IPS-18a (cell line): ENCODE measurements around the gene SFT2D1.

Experiments
- H3K27ac ChIP-seq: one replicate; pipeline ENCODE4 v1.5.1; 2013; ENCODE audit warnings: low read length
- H3K27me3 ChIP-seq: one replicate; pipeline ENCODE4 v1.6.1; 2013; ENCODE audit warnings: mild to moderate bottlenecking, low read length; ENCODE audit not compliant: control insufficient read depth, insufficient read depth
- H3K36me3 ChIP-seq: one replicate; pipeline ENCODE4 v1.6.1; 2013; ENCODE audit warnings: low read depth, low read length; ENCODE audit not compliant: control insufficient read depth
- H3K4me1 ChIP-seq: one replicate; pipeline ENCODE4 v1.6.1; 2013; ENCODE audit warnings: low read depth, low read length; ENCODE audit not compliant: control insufficient read depth
- H3K4me3 ChIP-seq: one replicate; pipeline ENCODE4 v1.5.1; 2013; ENCODE audit warnings: low read length
- H3K9ac ChIP-seq: one replicate; pipeline ENCODE4 v1.6.1; 2013; ENCODE audit warnings: mild to moderate bottlenecking, low read length, moderate library complexity
- H3K9me3 ChIP-seq: one replicate; pipeline ENCODE4 v1.6.1; 2013; ENCODE audit warnings: low read depth, low read length; ENCODE audit not compliant: control insufficient read depth

SFT2D1 gene

GRCh38 chr6:166312832-166313231 lies 29.5 kb downstream of the SFT2D1 start:
- H3K36me3 ChIP-seq: no peaks in the 10 kb centered on the region
- H3K9me3 ChIP-seq: no peaks in the 10 kb centered on the region
- no peak overlapping the region for H3K9ac ChIP-seq
- H3K4me1 ChIP-seq: peaks cover 6% of the 10 kb centered on the region
- H3K27me3 ChIP-seq: peaks cover 31% of the 10 kb centered on the region
- no peak overlapping the region for H3K4me3 ChIP-seq
- H3K27ac ChIP-seq: no peak overlapping the region

- no peak overlapping the region for H3K27ac ChIP-seq
- no peak overlapping the region for H3K4me3 ChIP-seq
- no peak overlapping the region for H3K9ac ChIP-seq
- H3K9me3 ChIP-seq: no peaks in the 10 kb centered on the region
- peaks cover 52% of the 10 kb centered on the region for H3K27me3 ChIP-seq
- H3K36me3 ChIP-seq: no peaks in the 10 kb centered on the region
- H3K4me1 ChIP-seq: peaks cover 6% of the 10 kb centered on the region
Measured at GRCh38 chr6:166310634-166311033, 31.7 kb downstream of the SFT2D1 start.

DNA sequence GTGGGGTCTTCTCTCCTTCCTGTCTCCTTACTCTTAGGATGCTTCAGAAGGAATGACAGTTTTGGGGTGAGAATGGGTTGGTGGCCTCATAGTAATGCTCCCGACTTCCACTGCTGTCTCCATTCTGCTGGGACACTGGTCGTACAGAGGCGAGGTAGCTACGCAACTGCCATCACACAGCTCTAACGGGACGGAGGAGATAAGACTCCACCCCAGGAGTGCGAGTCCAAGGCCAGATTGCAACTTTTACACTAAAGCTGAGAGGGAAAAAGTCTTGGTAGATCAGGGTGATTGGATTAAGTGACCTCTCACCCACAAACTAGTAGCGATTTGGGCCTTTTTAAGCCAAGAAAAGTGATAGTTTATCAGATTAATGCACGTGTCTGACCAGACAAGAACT lies 32.4 kb downstream of the SFT2D1 start:
- Histone ChIP-seq H3K27ac (no peak overlapping the region), H3K36me3 (no peaks in the 10 kb centered on the region), H3K4me3 (no peak overlapping the region), H3K4me1 (peaks cover 6% of the 10 kb centered on the region), H3K27me3 (peaks cover 59% of the 10 kb centered on the region), H3K9me3 (no peaks in the 10 kb centered on the region), H3K9ac (no peak overlapping the region)

- H3K4me1 ChIP-seq: peaks cover 6% of the 10 kb centered on the region
Measured at GRCh38 chr6:166308769-166309589, 33.4 kb downstream of the SFT2D1 start.

DNA sequence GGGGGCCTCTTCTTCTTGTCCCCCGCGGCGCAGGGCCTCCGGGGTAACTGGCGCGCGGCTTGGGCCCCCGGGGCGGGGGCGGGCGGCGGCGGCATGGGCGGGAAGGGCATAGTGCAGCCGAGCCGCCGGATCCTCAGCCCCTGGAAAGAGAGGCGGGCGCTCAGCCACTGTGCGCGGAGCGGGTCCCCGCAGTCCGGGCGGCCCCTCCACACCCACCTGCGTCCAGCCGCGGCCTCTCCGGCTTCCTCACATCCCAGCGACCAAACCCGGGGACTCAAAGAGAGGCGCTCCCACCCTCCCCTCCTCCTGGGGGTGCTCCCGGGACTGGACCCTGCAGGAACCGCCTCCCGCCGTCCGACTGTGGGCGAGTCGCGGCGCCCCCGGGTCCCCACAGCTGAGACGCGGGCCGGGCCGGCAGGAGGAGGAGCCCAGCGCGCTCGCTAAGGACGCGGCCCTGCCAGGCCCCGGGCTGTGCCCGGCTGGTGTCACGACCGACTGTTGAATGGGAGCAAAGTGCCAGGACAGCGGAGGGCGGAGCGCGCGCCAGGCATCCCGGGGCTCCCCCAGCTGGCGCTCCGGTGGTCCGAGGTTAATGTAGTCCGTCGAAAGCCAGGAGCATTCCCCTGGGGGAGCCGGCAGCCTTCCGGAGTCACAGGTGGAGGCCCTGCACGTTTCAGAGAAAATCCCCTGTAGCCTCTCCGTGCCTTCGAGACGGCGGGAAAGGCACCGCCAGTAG lies 34.1 kb downstream of the SFT2D1 start, which contains the start of gene PRR18:
PRR18 (minus strand) TSS at position 360 of the 736 bp plus-strand sequence; CDS start at position 110, 250 bp downstream.
- Histone ChIP-seq H3K9me3 (no peaks in the 10 kb centered on the region), H3K27ac (no peak within 1 kb of the TSS), H3K4me1 (peaks cover 6% of the 10 kb centered on the region), H3K27me3 (peaks cover 66% of the 10 kb centered on the region), H3K36me3 (no peaks in the 10 kb centered on the region), H3K4me3 (peak within 1 kb of the TSS; percentile 43), H3K9ac (no peak within 1 kb of the TSS)

More at GRCh38 chr6:166308769-166309589, 33.4 kb downstream of the SFT2D1 start:
- H3K36me3 ChIP-seq: no peaks in the 10 kb centered on the region
- peaks cover 66% of the 10 kb centered on the region for H3K27me3 ChIP-seq
- H3K9ac ChIP-seq: no peak overlapping the region
- no peaks in the 10 kb centered on the region for H3K9me3 ChIP-seq
- H3K27ac ChIP-seq: no peak overlapping the region
- peak overlapping the region; percentile 43 for H3K4me3 ChIP-seq

DNA sequence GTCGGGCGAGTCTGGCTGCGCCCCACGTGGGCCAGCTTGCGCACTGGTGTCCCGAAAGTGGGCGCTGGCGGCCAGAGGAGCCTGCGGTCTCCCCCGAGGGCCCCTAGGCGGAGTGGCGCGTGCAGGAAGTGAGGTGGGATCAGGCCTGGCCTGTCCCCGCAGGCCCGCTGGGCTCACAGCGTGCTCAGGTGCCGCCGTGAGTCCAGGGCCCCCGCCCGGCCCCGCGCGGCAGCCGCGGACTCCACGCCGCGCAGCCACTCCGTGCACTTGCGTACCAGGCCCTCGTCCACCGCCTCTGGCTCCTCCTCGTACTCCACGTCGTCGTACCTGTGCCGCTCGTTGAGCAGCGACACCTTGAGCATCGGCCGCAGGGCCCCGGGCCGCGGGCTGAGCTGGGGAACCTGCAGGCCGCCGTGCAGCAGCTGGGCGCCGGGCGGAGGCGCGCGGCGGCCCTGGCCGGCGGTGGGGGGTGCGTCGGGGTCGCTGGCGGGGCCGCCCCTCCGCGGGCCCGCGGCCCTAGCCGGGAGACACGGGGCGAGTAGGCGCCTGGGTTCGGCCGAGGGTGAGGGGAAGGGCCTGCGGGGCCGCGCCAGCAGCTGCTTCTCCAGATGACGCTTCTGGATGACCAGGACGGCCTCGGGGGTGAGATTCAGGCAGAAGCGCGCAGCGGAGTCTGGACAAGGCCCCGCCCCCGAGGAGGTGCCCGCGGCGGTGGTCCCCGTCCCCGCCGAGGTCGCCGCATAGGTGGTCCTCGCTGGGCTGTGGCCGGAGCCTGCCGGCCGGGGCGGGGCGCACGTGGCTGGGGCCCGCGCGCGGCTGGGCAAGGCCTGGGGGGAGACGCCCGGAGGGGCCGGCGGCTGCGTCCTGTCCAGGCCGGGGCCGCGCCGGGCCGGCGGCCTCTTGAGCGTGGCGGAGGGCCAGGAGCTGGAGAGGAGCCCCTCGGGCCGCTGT lies 35.0 kb downstream of the SFT2D1 start:
- peaks cover 66% of the 10 kb centered on the region for H3K27me3 ChIP-seq

DNA sequence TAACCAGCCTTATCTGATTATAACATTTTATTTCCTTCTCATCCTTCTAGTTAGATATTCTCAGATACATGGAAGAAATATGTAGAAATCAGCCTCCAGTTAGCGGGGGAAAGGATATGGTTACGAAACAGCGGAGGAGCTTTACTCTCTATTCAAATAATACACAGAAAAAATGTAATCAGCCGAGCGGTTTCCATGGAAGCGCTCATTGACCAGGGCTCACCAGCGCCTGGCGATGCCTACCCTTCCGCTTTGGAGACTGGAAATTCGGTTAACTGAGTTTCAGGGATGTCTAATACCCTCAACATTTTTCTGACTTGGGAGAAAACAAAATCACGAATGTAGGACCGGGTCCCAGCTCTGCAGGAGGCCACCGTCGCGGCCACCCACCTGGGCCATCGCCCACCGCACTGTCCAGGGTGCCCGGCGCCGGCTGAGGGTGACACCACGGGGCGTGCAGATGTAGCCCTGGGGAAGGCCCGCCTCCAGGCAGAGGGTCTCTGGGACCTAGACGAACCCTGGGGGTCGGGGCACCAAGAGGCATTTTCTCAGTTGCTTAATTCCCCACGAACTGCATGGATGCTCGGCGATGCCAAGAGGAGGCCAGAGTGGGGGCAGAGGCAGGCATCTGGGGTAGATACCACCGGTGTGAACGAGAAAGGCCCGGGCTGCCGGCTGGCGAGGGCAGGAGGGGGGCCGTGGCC lies 35.8 kb downstream of the SFT2D1 start:
- no peak overlapping the region for H3K27ac ChIP-seq
- H3K27me3 ChIP-seq: peaks cover 66% of the 10 kb centered on the region
- H3K4me1 ChIP-seq: peaks cover 6% of the 10 kb centered on the region
- no peak overlapping the region for H3K4me3 ChIP-seq
- no peaks in the 10 kb centered on the region for H3K36me3 ChIP-seq
- H3K9ac ChIP-seq: no peak overlapping the region
- H3K9me3 ChIP-seq: no peaks in the 10 kb centered on the region

More for the DNA sequence above, 35.0 kb downstream of the SFT2D1 start:
- Histone ChIP-seq H3K4me3 (peak overlapping the region; percentile 43), H3K9ac (no peak overlapping the region), H3K27ac (no peak overlapping the region), H3K4me1 (peaks cover 6% of the 10 kb centered on the region), H3K9me3 (no peaks in the 10 kb centered on the region), H3K36me3 (no peaks in the 10 kb centered on the region)

GRCh38 chr6:166305562-166306117 lies 36.7 kb downstream of the SFT2D1 start:
- Histone ChIP-seq H3K4me1 (peaks cover 6% of the 10 kb centered on the region), H3K27me3 (peaks cover 63% of the 10 kb centered on the region), H3K4me3 (no peak overlapping the region), H3K9ac (no peak overlapping the region), H3K36me3 (no peaks in the 10 kb centered on the region), H3K9me3 (no peaks in the 10 kb centered on the region), H3K27ac (no peak overlapping the region)

GRCh38 chr6:166304106-166304505 lies 38.2 kb downstream of the SFT2D1 start:
- Histone ChIP-seq H3K4me1 (peaks cover 5% of the 10 kb centered on the region), H3K4me3 (no peak overlapping the region), H3K9ac (no peak overlapping the region), H3K27me3 (peaks cover 48% of the 10 kb centered on the region), H3K36me3 (no peaks in the 10 kb centered on the region), H3K27ac (no peak overlapping the region), H3K9me3 (no peaks in the 10 kb centered on the region)

GRCh38 chr6:166301611-166302529 lies 40.5 kb downstream of the SFT2D1 start:
- Histone ChIP-seq H3K9me3 (no peaks in the 10 kb centered on the region), H3K27ac (no peak overlapping the region), H3K9ac (no peak overlapping the region), H3K36me3 (no peaks in the 10 kb centered on the region), H3K4me3 (no peak overlapping the region), H3K27me3 (peaks cover 26% of the 10 kb centered on the region), H3K4me1 (no peaks in the 10 kb centered on the region)
